Endothelial cell of umbilical vein (primary cell): ENCODE results near the gene TSPAN18. TPM values are rescaled to one million over a fixed set of nuclear protein-coding genes. Genes with fewer than 3 reads are reported as not detected.

ENCODE experiments used
- BruUV-seq: library from RNA; stranded (reverse); fragments of 400-500 nt; replicated peaks from 2 replicates; lab custom pipeline; 2021; lab: Mats Ljungman, UMichigan
- CTCF ChIA-PET: fragments of 300-600, 350-600 bp; sonication (Branson Sonifier 250); formaldehyde crosslinking; loops from one replicate; lab custom pipeline; 2021; ENCODE audit warnings: antibody characterized with exemption, inconsistent platforms; lab: Charles Lee
- POLR2A ChIA-PET: fragments of 300-600, 350-600 bp; sonication (Branson Sonifier 250); formaldehyde crosslinking; loops from one replicate; lab custom pipeline; 2021; ENCODE audit warnings: antibody characterized with exemption, inconsistent platforms; lab: Charles Lee
- DNase-seq: peaks from one replicate; pipeline ENCODE4 v3.0.0-alpha.2; 2011; ENCODE audit warnings: low read depth, low spot score
- FAIRE-seq: peaks from 2 replicates; lab custom pipeline; 2011; peaks lifted over from hg19 to GRCh38; lab: Jason Lieb, UNC
- H2AFZ ChIP-seq: 2 replicates; pipeline ENCODE4 v1.6.0; 2012; ENCODE audit warnings: low read depth, low read length, control low read depth, inconsistent platforms
- H3K27ac ChIP-seq: 2 replicates; pipeline ENCODE4 v1.5.1; 2011; ENCODE audit warnings: low read depth, mild to moderate bottlenecking, control low read depth, low read length, moderate library complexity; ENCODE audit not compliant: insufficient read depth
- H3K27me3 ChIP-seq, 2 experiments: 2 replicates each; pipeline versions ENCODE4 v1.6.0 to v1.6.1; 2011; ENCODE audit warnings: low read length in 2 of 2, mixed read lengths in 1 of 2; ENCODE audit not compliant: control insufficient read depth in 2 of 2, insufficient read depth in 2 of 2
- H3K36me3 ChIP-seq, 2 experiments: 2 replicates in 1 of 2; 3 replicates in 1 of 2; pipeline ENCODE4 v1.5.1; 2011; ENCODE audit warnings: low read length in 2 of 2, mild to moderate bottlenecking in 1 of 2, moderate library complexity in 1 of 2; ENCODE audit not compliant: control insufficient read depth in 2 of 2, insufficient read depth in 2 of 2; ENCODE audit errors: extremely low read depth in 1 of 2
- H3K4me1 ChIP-seq: 3 replicates; pipeline ENCODE4 v1.5.1; 2011; ENCODE audit warnings: mild to moderate bottlenecking, low read length; ENCODE audit not compliant: control insufficient read depth, insufficient read depth; ENCODE audit errors: extremely low read depth
- H3K4me2 ChIP-seq: 2 replicates; pipeline ENCODE4 v1.6.1; 2011; ENCODE audit warnings: low read length, control low read depth, mixed read lengths; ENCODE audit not compliant: insufficient read depth
- H3K4me3 ChIP-seq, 3 experiments: fragments of 200-600 bp in 1 of 3; sonication (generic), shearing (Covaris generic) in 1 of 3; replicated peaks in 1 of 3; 2 replicates each; pipeline ENCODE4 v1.5.1; 2011 to 2016; ENCODE audit warnings: control low read depth in 3 of 3, low read length in 3 of 3, mild to moderate bottlenecking in 2 of 3, inconsistent platforms in 1 of 3, low read depth in 1 of 3, moderate library complexity in 1 of 3; ENCODE audit not compliant: insufficient read depth in 1 of 3
- H3K79me2 ChIP-seq: 2 replicates; pipeline ENCODE4 v1.6.0; 2012; ENCODE audit warnings: low read length, inconsistent platforms; ENCODE audit not compliant: control insufficient read depth, insufficient read depth
- H3K9ac ChIP-seq: replicated peaks from 2 replicates; pipeline ENCODE3; 2011; ENCODE audit warnings: low read length, control low read depth; ENCODE audit not compliant: insufficient read depth; ENCODE audit errors: extremely low read depth
- H3K9me1 ChIP-seq: replicated peaks from 3 replicates; pipeline ENCODE4 v1.6.0; 2011; ENCODE audit warnings: mild to moderate bottlenecking, low read length; ENCODE audit not compliant: control insufficient read depth, insufficient read depth; ENCODE audit errors: extremely low read depth
- H3K9me3 ChIP-seq: replicated peaks from 2 replicates; pipeline ENCODE4 v1.5.1; 2012; ENCODE audit warnings: low read length, inconsistent platforms; ENCODE audit not compliant: control insufficient read depth, insufficient read depth
- H4K20me1 ChIP-seq: replicated peaks from 2 replicates; pipeline ENCODE3; 2011; ENCODE audit warnings: mild to moderate bottlenecking, low read length; ENCODE audit not compliant: control insufficient read depth, insufficient read depth; ENCODE audit errors: extremely low read depth
- EZH2 ChIP-seq: IDR thresholded peaks from 2 replicates; pipeline ENCODE4 v1.6.1; 2012; ENCODE audit warnings: borderline replicate concordance, low read depth, mild to moderate bottlenecking, moderate library complexity, low read length, inconsistent platforms; ENCODE audit not compliant: severe bottlenecking
- FOS ChIP-seq: IDR thresholded peaks from 2 replicates; pipeline ENCODE4 v1.6.1; 2011; ENCODE audit warnings: mild to moderate bottlenecking, low read length, moderate library complexity, borderline replicate concordance; ENCODE audit not compliant: insufficient read depth
- GATA2 ChIP-seq: IDR thresholded peaks from 2 replicates; pipeline ENCODE4 v1.7.0; 2011; ENCODE audit warnings: low read depth, mild to moderate bottlenecking, moderate library complexity, mixed read lengths, low read length; ENCODE audit not compliant: insufficient read length, insufficient read depth
- JUN ChIP-seq: IDR thresholded peaks from 2 replicates; pipeline ENCODE4 v1.6.1; 2011; ENCODE audit warnings: borderline replicate concordance, low read depth; ENCODE audit not compliant: insufficient read length, insufficient read depth
- MYC ChIP-seq: IDR thresholded peaks from one replicate; pipeline ENCODE4 v1.6.1; 2011; ENCODE audit warnings: mild to moderate bottlenecking, low read depth, low read length
- POLR2A ChIP-seq: IDR thresholded peaks from 2 replicates; pipeline ENCODE4 v1.6.1; 2012; ENCODE audit warnings: low read depth, mild to moderate bottlenecking, control low read depth, low read length
- POLR2AphosphoS5 ChIP-seq: IDR thresholded peaks from 2 replicates; pipeline ENCODE4 v1.6.1; 2012; ENCODE audit warnings: low read depth, mild to moderate bottlenecking, control low read depth, low read length, moderate library complexity; ENCODE audit not compliant: insufficient read depth
- dilution Hi-C: fragments of 300-500 bp; cut with MboI; formaldehyde crosslinking; loops from one replicate; pipeline ENCODE4 v1.15.0; 2019; ENCODE audit warnings: low sequenced_read_pairs; ENCODE audit not compliant: extremely low pct_ligation_motif_present
- intact Hi-C: fragments of 100-400 bp; cut with micrococcal nuclease; formaldehyde crosslinking; loops from one replicate; pipeline ENCODE4 v1.10.0; 2022
- polyA plus RNA-seq, 4 experiments: library from polyadenylated mRNA; depleted of rRNA in 3 of 4; stranded (reverse) in 3 of 4; unstranded in 1 of 4; fragments of >200 nt; gene quantifications; 2 replicates each; pipeline versions ENCODE4 v1.2.1 to v1.2.3, GENCODE V29; 2011 to 2012; ENCODE audit warnings: missing spikeins in 1 of 4
- total RNA-seq: library from RNA; stranded (reverse); gene quantifications from 2 replicates; pipeline ENCODE4 v1.2.3, GENCODE V29; 2021
- TF ChIP-seq, protein P1 (sequence below), 2 donors: IDR thresholded peaks; 1 replicate in 1 of 2; 2 replicates in 1 of 2; pipeline ENCODE4 v1.5.1; 2011; ENCODE audit warnings: low read length in 2 of 2, mild to moderate bottlenecking in 2 of 2, moderate library complexity in 2 of 2, control low read depth in 1 of 2, inconsistent platforms in 1 of 2, low read depth in 1 of 2; ENCODE audit not compliant: insufficient read depth in 1 of 2; ENCODE audit errors: extremely low read depth in 1 of 2
- TF ChIP-seq, protein P2 (sequence below): IDR thresholded peaks from 2 replicates; pipeline ENCODE4 v1.6.1; 2011; ENCODE audit not compliant: insufficient read depth, insufficient read length

Gene TSPAN18
- total and polyA plus RNA-seq, 2 donors (not counting 3 experiments of a cell fraction or from before 2014, with no cell fraction given), result 32.2 to 118 TPM

DNA sequence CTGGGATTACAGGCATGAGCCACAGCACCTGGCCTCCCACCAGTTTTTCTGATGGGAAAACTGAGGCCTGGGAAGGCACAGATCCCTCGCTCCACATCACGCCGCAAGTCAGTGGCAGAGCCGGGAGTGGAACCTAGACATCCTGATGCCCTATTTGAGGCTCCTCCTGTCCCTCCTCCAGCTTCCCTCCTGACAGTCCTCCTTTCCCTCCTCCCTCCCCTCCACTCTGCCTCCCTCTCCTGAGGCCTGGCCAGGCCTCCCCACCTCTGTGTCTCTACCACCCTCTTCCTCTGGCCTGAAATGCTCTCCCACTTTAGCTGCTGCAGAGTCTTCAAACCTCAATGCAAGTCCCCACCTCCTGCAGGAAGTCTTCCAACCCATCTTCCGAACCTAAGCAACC lies 237.2 kb downstream of the TSPAN18 start:
- ChIA-PET POLR2A (no interaction called here), CTCF (interaction anchor here (0.7 to 2.0 kb wide), 6 partner anchors 9 to 1275 kb away, joined by 3 to 7 read pairs (median 4); no protein-coding TSS in a partner anchor)
- Histone ChIP-seq H3K9ac (no peak overlapping the region), H4K20me1 (no peaks in the 10 kb centered on the region), H3K4me3 (no peak overlapping the region), H3K9me1 (no peaks in the 10 kb centered on the region), H3K27me3 (no peaks in the 10 kb centered on the region), H3K4me1 (no peaks in the 10 kb centered on the region), H2AFZ (no peak overlapping the region), H3K79me2 (no peaks in the 10 kb centered on the region), H3K36me3 (no peaks in the 10 kb centered on the region), H3K9me3 (no peaks in the 10 kb centered on the region), H3K27ac (no peak overlapping the region), H3K4me2 (no peak overlapping the region)
- dilution Hi-C loops, result no loop called here
- intact Hi-C loops, result no loop called here
- BruUV-seq, result no TSS peak
- FAIRE-seq, result no peak
- DNase-seq, result no peak
- TF ChIP-seq POLR2A, result no peak
- no peak for TF ChIP-seq POLR2AphosphoS5
- no peak for TF ChIP-seq EZH2
- no peak for TF ChIP-seq MYC
- TF ChIP-seq GATA2, result no peak
- TF ChIP-seq, protein P1, sequence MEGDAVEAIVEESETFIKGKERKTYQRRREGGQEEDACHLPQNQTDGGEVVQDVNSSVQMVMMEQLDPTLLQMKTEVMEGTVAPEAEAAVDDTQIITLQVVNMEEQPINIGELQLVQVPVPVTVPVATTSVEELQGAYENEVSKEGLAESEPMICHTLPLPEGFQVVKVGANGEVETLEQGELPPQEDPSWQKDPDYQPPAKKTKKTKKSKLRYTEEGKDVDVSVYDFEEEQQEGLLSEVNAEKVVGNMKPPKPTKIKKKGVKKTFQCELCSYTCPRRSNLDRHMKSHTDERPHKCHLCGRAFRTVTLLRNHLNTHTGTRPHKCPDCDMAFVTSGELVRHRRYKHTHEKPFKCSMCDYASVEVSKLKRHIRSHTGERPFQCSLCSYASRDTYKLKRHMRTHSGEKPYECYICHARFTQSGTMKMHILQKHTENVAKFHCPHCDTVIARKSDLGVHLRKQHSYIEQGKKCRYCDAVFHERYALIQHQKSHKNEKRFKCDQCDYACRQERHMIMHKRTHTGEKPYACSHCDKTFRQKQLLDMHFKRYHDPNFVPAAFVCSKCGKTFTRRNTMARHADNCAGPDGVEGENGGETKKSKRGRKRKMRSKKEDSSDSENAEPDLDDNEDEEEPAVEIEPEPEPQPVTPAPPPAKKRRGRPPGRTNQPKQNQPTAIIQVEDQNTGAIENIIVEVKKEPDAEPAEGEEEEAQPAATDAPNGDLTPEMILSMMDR (IDR thresholded peaks at IDR 0.05; ENCODE audit: extremely low read depth in 1 of 2, insufficient read depth in 1 of 2, low read depth in 1 of 2, low read length in 2 of 2), result no peak
- TF ChIP-seq FOS, result no peak
- no peak for TF ChIP-seq JUN
- TF ChIP-seq, protein P2, sequence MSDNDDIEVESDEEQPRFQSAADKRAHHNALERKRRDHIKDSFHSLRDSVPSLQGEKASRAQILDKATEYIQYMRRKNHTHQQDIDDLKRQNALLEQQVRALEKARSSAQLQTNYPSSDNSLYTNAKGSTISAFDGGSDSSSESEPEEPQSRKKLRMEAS, result no peak
